LoVo (cell line): ENCODE measurements around the gene MCU.
"Not testable (repeated sequence)": the region's sequence is repeated elsewhere in the genome, so short reads cannot be mapped to it uniquely, and the experiment has no call there.

Source experiments
- DNase-seq: peaks from one replicate; pipeline ENCODE4 v3.0.0-alpha.2; 2016; ENCODE audit warnings: low spot score

MCU gene, protein sequence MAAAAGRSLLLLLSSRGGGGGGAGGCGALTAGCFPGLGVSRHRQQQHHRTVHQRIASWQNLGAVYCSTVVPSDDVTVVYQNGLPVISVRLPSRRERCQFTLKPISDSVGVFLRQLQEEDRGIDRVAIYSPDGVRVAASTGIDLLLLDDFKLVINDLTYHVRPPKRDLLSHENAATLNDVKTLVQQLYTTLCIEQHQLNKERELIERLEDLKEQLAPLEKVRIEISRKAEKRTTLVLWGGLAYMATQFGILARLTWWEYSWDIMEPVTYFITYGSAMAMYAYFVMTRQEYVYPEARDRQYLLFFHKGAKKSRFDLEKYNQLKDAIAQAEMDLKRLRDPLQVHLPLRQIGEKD

DNA sequence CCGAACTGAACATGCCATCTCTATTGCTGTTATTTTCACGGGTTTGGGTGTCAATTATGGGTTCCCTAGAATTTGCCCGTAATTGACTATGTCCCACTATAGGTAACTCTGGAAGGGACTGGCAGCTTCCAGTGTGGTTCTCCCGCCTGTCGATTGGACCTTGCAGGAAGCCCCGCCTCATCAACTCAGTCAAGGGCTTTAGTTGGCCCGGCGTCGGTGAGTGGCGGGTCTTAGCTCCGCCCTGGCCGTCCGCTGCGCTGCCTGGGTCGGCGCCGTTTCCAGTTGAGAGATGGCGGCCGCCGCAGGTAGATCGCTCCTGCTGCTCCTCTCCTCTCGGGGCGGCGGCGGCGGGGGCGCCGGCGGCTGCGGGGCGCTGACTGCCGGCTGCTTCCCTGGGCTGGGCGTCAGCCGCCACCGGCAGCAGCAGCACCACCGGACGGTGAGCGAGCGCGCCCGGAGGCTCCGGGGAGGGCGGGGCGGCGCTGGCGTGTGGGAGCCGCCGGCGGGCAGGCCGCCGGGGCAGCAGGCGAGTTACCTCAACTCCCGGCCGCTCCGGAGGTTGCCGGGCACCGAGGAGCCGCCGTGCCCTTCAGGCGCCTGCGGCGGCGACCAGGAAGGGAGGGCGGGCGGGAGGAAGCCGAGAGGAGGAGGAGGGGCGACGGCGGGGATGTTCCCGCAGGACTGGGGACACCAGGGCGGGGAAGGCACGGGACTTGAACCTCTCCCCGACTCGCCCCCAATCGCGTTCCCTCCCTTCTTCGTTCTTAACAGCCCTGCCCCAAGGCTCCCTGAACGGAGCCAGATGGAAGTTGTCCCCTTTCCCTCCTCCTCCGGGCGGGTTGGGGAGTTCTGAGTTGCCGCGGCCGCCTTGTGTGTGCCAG lies at the start of gene MCU:
Gene MCU (plus strand): TSS at position 281 of the 881 bp plus-strand sequence. CDS start 9 bp downstream, at position 290.
- DNase-seq = peak; percentile 97

DNA sequence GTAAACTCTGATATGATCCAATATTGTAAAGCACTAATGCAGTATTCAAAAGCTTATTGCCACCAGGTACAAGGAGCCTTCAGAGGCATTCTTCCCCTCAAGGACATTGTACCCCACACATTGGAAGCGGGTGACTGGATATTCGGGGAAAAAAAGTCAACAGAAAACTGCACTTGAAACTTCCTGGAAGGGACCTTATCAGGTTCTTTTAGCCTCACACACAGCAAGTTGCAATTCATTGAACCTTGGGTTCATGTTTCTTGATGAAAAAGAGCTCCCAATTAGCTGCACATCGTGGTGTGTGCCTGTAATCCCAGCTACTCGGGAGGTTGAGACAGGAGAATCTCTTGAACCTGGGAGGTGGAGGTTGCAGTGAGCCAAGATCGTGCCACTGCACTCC lies 49.6 kb upstream of the MCU start:
- DNase-seq = no peak

DNA sequence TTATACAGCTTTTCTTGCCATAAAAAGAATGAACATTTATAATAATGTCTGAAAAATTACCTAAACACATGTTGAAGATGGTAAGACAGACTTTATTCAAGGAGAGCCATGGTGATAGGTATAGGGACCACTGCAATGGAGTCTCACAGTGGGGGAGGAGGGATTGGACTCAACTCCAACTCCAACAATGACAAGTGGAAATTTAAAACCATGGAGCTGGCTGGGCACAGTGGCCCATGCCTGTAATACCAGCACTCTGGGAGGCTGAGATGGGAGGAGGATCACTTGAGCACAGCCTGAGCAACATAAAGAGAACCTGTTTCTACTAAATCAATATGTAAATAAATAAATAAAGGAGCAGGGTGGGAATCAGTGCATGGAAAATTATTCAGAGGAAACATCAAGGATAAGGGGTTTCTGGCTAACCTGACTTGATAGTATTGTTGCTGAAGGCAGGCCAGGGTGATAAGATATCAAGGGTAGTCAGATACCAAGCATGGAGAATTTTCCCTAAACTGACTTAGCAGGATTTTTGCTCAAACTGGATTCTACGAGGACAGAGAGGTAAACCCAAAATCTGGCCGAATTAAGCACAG lies 46.6 kb upstream of the MCU start:
- no peak for DNase-seq

DNA sequence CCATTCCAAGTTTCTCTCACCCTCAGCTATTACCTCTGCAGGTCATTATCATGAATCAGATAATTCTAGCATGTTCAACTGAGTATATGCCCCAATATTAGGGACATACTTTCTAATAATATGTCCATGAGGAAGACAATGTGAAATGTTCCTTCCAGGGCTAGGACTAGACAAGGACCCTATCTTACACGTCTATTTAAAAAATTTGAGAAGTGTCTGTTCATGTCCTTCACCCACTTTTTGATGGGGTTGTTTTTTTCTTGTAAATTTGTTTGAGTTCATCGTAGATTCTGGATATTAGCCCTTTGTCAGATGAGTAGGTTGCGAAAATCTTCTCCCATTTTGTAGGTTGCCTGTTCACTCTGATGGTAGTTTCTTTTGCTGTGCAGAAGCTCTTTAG lies 45.0 kb upstream of the MCU start:
- DNase-seq = not testable (repeated sequence)

DNA sequence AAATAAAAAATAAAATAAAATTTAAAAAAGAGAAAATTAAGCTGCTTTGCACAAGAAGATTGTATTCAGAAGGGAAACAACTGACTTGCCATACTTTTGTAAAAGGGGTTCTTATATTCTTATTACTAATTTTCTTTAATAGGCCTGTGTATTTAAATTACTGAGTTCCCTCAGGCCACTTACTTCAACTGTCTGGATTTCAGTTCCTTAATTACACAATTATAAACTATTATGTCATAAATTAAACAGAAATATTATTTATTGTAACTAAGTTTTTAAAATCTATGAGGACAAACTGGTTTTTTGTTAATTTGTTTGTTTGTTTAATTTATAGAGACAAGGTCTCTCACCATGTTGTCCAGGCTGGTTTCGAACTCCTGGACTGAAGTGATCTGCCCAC lies 43.6 kb upstream of the MCU start:
- no peak for DNase-seq

DNA sequence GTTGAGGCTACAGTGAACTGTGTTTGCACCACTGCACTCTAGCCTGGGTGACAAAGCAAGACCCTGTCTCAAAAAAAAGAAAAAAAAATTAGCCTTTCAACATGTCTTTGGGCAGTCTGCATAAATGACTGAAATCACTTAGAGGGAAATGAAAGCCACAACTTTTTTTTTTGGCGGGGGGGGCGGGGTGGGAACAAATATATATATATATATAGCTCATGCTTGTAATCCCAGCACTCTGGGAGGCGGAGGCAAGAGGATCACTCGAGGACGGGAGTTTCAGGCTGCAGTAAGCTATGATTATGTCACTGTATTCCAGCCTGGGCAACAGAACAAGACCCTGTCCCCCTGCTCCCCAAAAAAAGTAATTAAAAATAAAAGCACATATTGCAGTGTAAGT lies 42.7 kb upstream of the MCU start:
- DNase-seq = no peak

DNA sequence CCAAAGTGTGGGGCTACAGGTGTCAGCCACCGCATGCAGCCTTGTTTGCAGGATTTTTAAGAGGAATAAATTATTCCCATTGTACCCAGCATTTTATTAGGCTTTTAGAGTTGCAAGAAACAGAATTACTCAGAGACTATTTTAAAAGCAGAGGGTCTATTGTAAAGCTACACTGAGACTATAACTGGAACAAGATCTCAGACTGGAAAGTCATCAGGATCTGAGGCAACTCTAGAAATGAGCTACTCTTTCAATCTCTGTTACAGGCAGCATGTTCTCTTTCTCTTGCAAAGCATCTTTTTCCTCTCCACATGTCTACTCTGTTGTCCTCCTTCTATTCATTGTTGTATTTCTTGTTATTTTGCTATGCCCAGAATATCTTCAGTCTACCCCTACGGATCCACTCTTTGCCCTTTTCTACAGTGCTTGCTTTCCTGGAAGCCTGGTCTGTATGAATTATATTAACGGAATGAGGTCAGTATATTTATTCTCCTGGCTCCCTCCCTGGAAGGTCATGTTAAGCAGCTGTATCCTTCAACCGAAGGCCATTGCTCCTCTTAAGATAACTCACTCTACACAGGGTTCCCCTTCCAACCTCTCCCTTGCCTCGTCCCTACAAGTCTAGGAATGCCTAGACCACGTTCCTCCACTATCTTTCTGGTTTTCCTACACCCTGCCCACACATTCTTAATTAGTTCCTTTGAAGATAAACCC lies 38.4 kb upstream of the MCU start:
- DNase-seq = no peak

DNA sequence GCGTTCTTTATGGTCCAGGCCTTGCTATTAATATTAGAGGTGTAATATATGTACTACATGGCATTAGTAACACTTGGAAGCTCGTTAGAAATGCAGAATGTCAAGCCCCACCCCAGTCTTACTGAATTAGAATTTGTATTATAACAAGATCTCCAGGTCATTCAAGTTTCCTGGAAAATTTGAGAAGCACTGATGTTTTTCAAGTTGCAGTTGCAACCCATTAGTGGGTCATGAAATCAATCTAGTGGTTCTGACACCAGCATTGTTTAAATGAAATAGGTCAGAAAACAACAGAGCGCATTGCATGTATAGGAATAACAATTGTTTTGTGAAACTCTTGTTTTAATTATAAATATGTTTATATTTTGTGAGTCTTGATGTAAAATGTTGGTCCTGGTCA lies 37.2 kb upstream of the MCU start:
- no peak for DNase-seq

DNA sequence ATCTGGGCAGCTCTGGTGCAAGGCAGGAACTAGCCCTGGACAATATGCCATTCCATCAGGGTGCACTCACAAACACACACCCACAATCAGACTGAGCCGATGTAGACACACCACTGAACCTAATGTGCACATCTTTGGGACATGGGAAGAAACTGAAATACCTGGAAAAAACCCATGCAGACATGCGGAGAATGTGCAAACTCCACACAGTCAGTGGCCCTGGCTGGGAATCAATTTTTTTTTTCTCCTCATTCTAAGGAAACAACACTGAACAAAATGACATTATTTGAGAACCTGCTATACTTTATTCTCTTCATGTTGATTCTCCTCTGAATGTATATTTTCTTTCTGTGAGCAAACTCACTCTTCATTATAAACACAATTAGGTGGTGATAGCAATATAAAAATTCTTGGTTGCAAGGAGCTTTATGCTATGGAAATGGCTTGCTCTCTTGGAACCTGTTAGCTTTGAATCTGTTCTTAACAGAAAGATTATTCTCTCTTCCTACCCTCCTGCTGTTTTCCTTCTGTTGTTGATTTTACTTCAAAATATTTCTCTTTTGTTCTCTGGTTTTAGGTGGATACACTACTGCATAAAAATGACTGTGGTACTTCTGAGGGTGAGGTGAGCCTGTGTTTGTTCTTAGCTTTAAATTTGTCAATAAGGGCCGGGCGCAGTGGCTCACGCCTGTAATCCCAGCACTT lies 33.1 kb upstream of the MCU start:
- no peak for DNase-seq

DNA sequence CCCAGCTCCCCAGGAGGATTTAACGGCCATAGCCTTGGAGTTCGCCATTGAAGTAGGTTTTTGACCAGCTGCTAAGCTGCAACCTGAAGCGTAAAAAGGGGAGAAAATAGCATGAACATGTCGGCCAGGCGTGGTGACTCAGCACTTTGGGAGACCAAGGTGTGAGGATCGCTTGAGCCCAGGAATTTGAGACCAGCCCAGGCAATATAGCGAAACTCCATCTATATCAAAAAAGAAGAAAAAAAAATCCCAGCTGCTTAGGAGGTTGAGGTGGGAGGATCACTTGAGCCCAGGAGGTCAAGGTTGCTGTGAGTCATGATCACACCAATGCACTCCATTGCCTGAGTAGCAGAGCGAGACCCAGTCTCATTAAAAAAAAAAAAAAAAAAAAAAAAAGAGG lies 32.2 kb upstream of the MCU start:
- DNase-seq = no peak

DNA sequence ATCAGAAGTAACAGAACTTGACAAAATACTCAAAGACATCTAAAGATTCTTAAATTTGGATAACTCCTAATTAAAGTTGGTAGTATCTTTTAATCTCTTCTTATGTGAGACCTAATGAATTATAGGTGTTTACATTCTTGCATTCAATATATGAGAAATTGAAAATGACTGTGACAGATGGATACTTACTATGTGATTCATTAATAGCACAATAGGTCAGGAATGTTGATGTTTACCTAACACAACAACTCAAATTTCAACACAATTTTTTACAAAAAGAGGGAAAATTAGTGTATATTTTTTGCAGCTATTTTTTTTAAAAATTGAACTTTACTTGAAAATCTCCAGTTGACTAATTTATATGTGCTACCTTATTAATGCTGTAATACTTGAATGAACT lies 31.7 kb upstream of the MCU start:
- no peak for DNase-seq

DNA sequence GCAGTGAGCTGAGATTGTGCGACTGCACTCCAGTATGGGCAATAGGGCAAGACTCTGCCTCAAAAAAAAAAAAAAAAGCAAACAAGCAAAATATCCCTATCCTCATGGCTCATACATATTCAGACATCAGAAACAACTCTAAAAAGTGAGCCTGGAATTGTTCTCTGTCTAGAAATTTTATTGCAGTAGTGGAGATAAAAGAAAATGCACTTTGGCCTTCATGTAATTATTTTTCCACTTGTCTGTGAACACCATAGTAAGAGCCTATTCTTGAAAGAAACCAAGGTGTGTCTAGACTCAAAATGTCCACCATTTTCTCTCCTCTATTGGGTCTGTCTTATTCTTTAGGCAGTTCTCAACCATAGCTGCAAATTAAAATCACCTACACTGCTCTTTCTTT lies 30.5 kb upstream of the MCU start:
- no peak for DNase-seq

DNA sequence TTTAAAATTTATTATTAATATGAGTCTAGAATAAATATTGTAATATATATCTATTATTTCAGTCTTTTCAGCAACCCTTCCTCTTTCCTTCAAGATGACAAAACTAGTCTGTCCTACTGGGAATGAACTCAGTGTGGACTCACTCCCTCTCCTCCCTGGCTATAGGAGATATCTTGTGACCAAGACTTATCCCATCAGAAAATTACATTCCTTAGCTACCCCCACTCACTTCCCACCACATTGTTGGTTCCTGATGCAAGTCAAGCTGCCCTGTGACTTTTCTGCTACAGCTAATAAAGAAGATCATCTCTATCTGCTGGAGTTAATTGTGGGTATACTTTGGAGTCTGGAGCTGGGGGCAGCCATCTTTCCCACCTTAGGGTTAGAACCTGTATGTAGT lies 28.0 kb upstream of the MCU start:
- no peak for DNase-seq

DNA sequence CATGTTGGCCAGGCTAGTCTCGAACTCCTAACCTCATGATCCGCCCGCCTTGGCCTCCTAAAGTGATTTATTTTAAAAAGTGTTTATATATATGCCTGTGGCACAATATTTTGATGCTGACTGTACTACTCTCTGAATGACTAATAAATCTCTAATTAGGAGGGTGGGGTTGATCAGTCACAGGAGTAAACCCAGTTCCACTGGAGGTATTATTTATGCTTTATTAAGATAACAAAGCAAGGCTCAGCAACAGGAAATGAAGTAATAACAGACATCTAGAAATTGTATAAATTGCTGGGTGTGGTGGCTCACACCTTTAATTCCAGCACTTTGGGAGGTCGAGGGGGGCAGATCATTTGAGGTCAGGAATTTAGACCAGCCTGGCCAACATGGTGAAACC lies 26.0 kb upstream of the MCU start:
- peak; percentile 60 for DNase-seq

DNA sequence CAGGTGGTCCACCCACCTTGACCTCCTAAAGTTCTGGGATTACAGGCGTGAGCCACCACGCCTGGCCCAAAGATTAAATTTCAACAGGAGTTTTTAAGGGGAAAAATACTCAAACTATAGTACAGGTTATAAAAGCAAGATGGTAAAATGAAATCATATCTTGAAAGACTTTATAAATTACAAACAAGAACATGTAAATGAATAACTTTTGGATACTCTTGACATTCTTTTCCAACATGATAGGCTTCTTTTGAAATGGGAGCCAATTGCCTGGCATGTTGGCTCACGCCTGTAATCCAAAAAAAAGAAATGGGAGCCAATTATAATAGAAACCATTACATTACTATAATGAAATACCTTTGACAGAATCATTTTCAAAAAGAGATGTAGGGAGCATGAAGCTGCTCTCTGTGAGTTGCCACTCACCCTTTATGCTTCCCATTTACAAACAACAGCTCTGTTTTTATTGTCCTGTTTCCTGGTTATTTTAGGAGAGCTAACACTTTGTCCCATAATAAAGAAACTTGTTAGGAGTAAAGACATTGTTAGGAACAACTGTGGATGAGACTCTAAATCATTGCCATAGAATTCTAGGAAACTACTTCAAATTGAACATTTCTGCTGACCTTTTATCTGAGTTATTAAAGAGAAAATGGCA lies 24.6 kb upstream of the MCU start:
- no peak for DNase-seq

DNA sequence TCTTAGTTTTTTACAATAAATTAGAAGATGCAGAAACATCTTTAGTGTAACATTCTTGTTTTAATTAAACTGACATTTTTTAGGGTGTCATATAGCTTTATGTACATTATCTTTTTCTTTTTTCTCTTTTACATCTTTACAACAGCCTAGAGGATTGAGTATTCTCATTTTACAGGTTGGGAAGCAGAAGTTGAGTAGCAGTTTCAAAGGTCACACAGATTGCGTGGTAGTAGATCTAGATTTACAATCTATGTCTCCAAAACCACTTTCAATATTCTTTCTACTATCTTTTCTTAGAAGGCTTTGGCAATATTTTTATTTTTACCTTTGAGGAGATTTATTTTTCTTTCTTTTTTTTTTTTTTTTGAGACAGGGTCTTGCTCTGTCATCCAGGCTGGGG lies 18.7 kb upstream of the MCU start:
- DNase-seq = no peak

DNA sequence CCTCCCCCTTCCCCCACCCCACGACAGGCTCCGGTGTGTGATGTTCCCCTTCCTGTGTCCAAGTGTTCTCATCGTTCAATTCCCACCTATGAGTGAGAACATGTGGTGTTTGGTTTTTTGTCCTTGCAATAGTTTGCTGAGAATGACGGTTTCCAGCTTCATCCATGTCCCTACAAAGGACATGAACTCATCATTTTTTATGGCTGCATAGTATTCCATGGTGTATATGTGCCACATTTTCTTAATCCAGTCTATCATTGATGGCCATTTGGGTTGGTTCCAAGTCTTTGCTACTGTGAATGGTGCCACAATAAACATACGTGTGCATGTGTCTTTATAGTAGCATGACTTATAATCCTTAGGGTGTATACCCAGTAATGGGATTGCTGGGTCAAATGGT lies 17.8 kb upstream of the MCU start:
- not testable (repeated sequence) for DNase-seq

DNA sequence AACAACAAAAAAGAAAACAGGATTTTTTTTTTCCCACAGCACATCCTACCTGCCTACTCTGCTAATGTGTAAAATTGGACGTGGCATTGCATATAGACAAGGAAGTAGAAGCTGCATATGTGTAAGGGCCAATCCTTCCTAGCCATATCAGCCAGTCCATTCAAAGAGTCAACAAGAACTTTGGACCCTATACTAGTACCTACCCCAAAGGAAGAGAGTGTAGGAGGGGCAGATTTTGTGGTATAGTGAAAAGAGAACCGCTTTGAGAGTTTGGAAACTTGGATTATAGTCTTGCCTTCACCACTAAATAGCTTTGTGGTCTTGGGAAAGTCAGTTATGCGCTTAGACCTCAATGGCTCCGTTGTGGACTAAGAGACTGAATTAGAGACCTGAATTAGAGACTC lies 12.1 kb upstream of the MCU start:
- peak; percentile 79 for DNase-seq

DNA sequence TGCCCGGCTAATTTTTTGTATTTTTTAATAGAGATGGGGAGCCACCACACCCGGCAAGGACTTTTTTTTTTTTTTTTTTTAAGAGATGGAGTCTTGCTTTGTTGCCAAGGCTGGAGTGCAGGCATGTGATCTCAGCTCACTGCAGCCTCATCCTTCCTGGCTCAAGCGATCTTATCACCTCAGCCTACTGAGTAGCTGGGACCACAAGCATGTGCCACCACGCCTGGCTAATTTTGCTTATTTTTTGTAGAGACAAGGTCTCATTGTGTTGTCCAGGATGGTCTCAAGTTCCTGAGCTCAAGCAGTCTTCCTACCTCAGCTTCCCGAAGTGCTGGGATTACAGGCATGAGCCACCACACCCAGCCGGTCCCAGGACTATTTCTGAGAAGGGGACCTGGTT lies 9.3 kb upstream of the MCU start:
- DNase-seq = no peak

DNA sequence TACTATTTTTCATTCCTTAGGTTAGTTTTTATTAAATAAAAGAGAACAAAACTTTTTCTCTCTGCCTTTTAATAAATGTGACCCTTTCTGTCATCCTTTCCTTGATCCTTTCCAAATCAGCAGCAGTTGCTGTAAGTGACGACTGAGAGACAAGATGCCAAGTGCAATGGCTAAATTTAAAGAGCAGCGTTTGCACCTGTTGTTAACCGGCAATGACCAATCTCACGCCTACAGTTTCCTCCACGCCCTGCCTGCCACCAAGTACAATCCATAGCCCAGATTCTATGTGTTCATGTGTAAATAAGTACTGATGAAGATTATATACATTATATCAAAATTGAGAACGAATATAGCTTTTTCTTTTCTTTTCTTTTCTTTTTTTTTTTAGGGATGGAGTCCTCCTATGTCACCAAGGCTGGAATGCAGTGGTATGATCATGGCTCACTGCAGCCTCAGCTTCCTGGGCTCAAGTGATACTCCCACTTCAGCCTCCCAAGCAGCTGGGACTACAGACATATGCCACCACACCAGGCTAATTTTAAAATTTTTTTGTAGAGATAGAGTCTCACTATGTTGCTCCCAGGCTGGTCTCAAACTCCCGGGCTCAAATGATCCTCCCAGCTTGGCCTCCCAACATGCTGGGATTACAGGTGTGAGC lies 6.5 kb upstream of the MCU start:
- no peak for DNase-seq

DNA sequence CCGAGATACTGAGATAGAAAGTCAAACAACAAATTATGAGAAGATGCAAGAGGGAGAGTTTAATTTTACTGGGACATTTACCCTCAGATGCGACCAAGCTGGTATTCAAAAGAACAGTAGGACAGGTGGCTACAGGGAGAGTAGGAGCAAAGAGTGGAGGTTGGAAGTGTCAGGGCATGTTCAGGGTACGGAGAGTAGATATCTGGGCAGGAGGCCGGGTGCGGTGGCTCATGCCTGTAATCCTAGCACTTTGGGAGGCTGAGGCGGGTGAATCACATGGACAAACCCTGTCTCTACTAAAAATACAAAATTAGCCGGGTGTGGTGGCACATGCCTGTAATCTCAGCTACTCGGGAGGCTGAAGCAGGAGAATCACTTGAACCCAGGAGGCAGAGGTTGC lies 5.5 kb upstream of the MCU start:
- DNase-seq = not testable (repeated sequence)
